HG03139 (cell line): ENCODE measurements around the gene ITPR1.
A peak's percentile ranks its signal among the peaks of the same experiment; 100 is the strongest.

Experiments used
- ATAC-seq: cut with Tn5 transposase; IDR thresholded peaks from one replicate; pipeline ENCODE4 v1.9.1; 2021; ENCODE audit not compliant: unreplicated experiment

ITPR1 gene

DNA sequence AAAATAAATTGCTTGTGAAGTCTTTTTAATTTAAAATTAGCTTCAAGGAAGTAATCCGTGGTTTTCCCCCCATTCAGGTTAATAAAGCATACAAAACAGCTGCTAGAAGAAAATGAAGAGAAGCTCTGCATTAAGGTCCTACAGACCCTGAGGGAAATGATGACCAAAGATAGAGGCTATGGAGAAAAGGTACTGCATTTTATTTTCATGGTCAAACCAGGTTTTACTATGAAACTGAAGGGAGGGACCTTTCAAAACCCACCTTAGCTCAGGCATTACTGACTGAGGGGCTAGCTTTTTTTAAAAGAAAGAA is 218.5 kb downstream of the ITPR1 start:
- no peak for ATAC-seq

DNA sequence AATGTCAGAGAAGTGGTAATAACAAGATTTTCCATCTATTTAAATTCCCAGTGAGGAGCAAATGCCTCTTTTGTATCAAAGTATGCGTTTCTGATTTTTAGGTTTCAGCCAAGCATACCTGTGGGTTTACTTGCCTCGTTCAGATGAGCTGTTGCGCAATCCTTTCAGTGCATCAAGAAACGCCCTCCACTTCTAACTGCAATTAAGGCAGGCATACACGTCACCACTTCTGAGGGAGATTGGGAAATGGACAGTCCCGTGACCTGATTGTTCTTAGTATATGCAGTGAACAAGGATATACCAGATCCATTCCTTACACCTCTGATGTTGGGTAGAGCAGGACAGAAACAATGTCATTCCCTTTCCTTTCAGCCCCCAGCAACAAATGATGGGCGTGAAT is 219.0 kb downstream of the ITPR1 start:
- ATAC-seq = no peak

DNA sequence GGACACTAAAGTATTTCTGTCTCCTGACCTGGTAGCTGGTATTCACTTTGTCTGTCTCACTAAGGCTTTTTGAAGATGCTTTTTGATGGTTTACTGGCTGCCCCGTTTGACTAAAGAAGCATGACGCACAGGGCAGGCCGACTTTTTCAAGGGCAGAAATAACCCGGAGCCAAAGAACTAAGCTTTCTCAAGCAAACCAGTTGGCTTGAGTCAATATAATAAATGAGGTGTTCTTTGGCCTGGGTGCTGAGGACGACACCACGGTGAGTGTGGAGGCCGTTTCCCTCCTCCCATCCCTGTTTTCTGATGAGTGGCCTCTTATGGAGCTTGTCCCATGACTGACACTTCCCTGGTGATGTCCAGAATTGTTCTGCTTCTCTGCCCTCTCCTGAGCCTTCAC is 220.9 kb downstream of the ITPR1 start:
- no peak for ATAC-seq

DNA sequence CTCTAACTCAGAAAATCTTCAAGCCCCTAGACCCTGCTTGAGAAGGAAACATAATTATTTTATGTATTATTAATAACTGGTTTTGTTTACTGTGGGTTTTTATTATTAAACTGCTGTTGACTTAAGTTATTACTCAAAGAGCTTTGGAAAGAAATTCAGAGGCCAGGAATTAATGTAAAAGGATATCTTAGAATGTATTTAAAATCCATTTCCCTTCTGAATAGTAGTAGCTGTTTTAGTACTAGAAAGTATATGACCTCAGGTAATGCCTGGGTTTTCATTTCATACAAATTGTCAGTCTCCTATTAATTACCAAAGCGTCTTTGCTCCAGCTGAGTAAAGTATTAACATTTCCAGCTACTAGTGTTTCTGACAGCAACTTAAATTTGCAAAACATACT is 223.1 kb downstream of the ITPR1 start:
- ATAC-seq = no peak

- ATAC-seq = no peak
Measured at GRCh38 chr3:4716706-4717362, 223.7 kb downstream of the ITPR1 start.

- no peak for ATAC-seq
Measured at GRCh38 chr3:4717363-4717740, 224.2 kb downstream of the ITPR1 start.

- ATAC-seq = no peak
Measured at GRCh38 chr3:4718179-4718736, 225.1 kb downstream of the ITPR1 start.

DNA sequence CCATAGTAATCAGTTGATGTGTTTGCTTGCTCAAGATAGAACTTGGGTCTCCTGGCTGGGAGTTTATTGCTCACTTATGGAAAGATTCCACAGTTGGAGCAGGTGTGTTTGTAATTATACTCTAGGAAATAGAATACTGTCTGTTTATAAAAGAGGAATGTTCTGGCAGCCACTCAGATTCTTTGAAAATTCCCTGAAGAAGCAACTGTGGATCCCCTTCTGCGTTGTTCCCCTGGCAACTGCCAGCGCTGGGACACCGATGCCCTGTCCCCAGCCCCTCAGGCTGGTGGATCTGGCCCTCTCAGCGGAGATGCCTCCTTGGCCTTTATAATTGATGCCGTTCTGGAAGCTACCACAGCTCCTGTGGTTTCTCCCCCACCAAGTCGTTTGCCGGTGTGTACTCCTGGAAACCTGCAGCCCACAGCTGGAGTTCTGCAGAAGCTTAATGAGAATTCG is 225.9 kb downstream of the ITPR1 start:
- no peak for ATAC-seq

- no peak for ATAC-seq
Measured at GRCh38 chr3:4720316-4721075, 227.3 kb downstream of the ITPR1 start.

DNA sequence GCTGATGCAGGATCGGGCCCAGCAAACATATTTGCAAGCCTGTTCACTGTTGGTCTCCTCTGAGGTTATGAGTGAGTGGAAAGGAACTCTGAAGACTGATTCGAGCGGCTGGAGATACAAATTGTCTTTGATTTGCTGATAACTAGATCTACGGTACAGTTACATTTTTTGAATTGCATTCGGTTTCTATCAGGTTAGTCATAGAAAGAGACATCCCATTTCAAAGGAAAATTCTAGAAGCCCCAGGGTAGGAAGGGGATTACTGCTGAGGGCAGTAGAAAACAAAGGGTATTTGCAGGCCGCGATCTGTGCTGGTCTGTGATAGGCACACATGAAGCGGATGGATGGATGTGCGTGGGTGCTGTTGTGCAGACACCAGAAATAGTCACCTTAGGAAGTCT is 228.4 kb downstream of the ITPR1 start:
- ATAC-seq = no peak

- ATAC-seq = peak; percentile 74
Measured at GRCh38 chr3:4722103-4722502, 229.0 kb downstream of the ITPR1 start.

DNA sequence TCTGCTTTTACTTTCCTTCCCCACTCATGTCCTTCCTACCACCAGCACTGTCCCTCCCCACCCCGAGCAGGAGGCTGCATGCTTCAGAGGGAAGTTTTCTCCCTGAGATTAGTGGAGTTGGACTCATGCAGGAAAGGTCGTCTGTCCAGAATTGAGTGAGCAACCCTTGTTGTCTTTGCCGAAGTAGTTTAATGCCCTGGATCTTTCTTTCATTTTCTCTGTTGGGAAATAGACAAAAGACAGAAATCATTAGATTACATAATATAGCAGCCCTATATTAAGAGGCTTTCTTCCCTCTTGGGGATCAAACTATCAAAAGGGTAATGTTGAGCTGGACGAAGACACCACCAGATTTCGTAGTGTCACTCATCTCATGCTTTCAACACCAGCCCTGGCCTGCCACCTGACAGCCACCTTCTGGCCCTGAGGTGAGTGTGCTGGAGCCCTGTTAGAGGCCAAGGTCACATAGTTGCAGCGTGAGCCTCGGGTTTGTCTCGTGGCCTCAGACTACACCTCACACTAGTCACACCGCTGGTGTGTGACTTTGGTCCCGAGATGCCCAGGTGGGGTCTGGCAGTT is 231.0 kb downstream of the ITPR1 start:
- no peak for ATAC-seq

DNA sequence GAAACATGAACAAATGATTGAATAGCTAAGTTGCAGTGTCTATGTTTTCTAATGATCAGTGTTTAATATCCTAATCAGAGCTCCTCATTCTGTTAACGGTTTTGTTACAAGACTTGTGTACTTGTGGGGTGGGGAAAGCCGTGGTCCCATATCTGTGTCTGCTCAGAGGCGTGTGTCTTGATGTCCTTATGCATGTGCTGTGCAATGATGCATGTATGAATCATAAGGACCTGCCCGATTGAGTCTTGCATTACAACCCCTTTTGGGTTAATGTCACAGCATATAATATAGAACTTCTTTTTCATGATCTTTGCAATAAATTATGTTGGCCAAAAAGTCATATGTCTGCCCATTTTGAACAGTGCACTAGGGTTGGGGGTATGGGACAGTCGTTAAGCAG is 233.4 kb downstream of the ITPR1 start:
- no peak for ATAC-seq

GRCh38 chr3:4729061-4729973 is 236.2 kb downstream of the ITPR1 start:
- ATAC-seq = no peak

- ATAC-seq = no peak
Measured at GRCh38 chr3:4730719-4731118, 237.6 kb downstream of the ITPR1 start.

GRCh38 chr3:4731543-4732111 is 238.5 kb downstream of the ITPR1 start:
- ATAC-seq = no peak

- no peak for ATAC-seq
Measured at GRCh38 chr3:4732925-4733324, 239.8 kb downstream of the ITPR1 start.

- ATAC-seq = no peak
Measured at GRCh38 chr3:4734454-4734853, 241.3 kb downstream of the ITPR1 start.

- ATAC-seq = no peak
Measured at GRCh38 chr3:4735243-4735642, 242.1 kb downstream of the ITPR1 start.

DNA sequence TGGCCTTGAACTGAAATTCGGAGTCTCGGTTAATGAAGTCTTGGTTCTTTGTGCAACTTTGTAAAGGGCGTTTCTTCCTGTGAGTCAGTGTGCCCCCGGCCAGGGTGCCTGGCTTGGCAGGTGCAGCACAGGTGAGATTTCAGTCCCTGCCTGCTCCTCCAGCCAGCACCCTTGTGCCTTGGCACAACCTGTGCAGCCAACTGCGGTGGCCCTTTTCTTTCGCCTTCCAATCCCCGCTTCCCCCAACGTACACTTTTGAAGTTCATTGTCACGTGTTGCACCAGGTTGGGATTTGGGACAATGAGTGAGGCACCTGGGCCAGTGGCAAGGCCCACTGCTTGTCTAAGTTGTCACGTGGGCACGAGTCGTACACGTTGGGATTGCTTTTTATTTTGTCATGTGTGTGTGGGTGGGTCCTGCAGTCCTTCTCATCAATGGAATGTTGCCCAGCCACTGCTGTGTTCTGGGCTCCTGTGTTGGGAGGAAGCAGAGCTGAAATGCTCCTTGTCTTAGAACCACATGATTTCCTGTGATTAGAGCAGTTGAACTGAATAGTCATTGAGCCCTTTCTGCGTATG is 243.2 kb downstream of the ITPR1 start:
- no peak for ATAC-seq
